ENCODE measurements around the gene ESPL1. TPM values are rescaled to one million over a fixed set of nuclear protein-coding genes. Genes with fewer than 3 reads are reported as not detected.

ESPL1 gene
- total and polyA plus RNA-seq, 2 donors from 2014 or later, result 1.5 to 2.9 TPM

DNA sequence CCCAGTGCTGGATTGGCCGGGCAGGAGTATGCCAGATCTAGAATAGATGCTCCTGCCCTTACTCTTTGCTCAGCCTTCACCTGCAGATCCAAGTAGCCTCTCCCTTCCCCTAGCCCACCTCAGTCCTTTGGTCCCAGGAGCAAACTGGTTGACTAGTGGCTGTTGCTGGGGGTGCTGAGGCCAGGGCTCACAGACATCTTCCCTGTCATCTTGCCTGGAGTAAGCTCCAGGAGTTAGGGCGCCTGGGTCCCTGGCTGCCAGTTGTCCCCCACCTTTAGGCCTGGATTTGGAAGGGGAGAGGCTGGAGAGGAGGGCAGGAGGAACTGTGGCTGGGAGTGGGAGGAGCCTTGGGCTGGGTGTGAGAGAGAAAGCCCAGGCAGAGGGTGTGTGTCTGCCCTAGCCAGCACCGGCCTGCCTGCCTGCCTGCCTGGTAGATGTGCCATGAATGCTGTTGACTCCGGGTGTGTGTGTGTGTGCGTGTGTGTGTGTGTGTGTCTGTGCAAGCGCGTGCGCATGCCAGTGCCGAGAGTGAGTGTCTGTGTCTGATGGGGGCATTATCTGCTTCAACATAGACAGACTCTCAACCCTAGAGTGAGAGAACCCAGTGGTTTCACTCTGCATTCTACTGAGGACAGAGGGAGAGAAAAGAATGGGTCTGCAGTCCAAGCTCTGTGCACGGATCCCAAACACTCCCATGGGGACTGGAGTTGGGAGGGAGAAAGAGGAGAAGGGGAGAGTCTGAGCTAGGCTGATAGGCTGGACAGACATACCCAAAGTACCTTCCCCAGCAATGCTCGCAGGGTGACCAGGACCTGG lies 35.2 kb upstream of the ESPL1 start:
- intact Hi-C loops (cut with DNase I), result no loop called here
- H3K36me3 ChIP-seq (ENCODE audit: control insufficient read depth in 2 of 3, insufficient read depth in 3 of 3, low read length in 3 of 3), result no peaks in the 10 kb centered on the region
- TF ChIP-seq, protein P1, sequence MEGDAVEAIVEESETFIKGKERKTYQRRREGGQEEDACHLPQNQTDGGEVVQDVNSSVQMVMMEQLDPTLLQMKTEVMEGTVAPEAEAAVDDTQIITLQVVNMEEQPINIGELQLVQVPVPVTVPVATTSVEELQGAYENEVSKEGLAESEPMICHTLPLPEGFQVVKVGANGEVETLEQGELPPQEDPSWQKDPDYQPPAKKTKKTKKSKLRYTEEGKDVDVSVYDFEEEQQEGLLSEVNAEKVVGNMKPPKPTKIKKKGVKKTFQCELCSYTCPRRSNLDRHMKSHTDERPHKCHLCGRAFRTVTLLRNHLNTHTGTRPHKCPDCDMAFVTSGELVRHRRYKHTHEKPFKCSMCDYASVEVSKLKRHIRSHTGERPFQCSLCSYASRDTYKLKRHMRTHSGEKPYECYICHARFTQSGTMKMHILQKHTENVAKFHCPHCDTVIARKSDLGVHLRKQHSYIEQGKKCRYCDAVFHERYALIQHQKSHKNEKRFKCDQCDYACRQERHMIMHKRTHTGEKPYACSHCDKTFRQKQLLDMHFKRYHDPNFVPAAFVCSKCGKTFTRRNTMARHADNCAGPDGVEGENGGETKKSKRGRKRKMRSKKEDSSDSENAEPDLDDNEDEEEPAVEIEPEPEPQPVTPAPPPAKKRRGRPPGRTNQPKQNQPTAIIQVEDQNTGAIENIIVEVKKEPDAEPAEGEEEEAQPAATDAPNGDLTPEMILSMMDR (IDR thresholded peaks at IDR 0.05; ENCODE audit: borderline replicate concordance, extremely low read depth, insufficient read depth), result no peak
- DNase-seq (peak in 4 of 5 donors; percentile 37 to 88 (median 64)), FAIRE-seq (no peak)
- H3K27me3 ChIP-seq (ENCODE audit: control insufficient read depth, insufficient read depth, low read length), result no peaks in the 10 kb centered on the region
- H3K27ac ChIP-seq (ENCODE audit: low read depth in 2 of 2, low read length in 2 of 2), result peak overlapping the region; percentile 64 to 69
- H3K9ac ChIP-seq (ENCODE audit: low read length in 3 of 3), result peak overlapping the region in 1 of 3 donors; percentile 44
- H3K4me1 ChIP-seq (ENCODE audit: control insufficient read depth in 2 of 3, insufficient read depth in 2 of 3, low read depth in 1 of 3, low read length in 3 of 3), result peaks cover 0 to 24% (median 7%) of the 10 kb centered on the region in 3 donors
- H3K9me3 ChIP-seq (ENCODE audit: control insufficient read depth in 2 of 3, insufficient read depth in 1 of 3, low read length in 3 of 3), result no peaks in the 10 kb centered on the region
- H3K4me3 ChIP-seq (ENCODE audit: low read length in 3 of 3), result peak overlapping the region; percentile 28 to 64 (median 53)

GRCh38 chr12:53233671-53234121 lies 34.4 kb upstream of the ESPL1 start:
- Histone ChIP-seq H3K36me3 (ENCODE audit: control insufficient read depth in 2 of 3, insufficient read depth in 3 of 3, low read length in 3 of 3) (no peaks in the 10 kb centered on the region), H3K27ac (ENCODE audit: low read depth in 2 of 2, low read length in 2 of 2) (no peak overlapping the region), H3K4me3 (ENCODE audit: low read length in 3 of 3) (no peak overlapping the region), H3K27me3 (ENCODE audit: control insufficient read depth, insufficient read depth, low read length) (no peaks in the 10 kb centered on the region), H3K9ac (ENCODE audit: low read length in 3 of 3) (peak overlapping the region in 2 of 3 donors; percentile 39 to 44), H3K9me3 (ENCODE audit: control insufficient read depth in 2 of 3, insufficient read depth in 1 of 3, low read length in 3 of 3) (no peaks in the 10 kb centered on the region), H3K4me1 (ENCODE audit: control insufficient read depth in 2 of 3, insufficient read depth in 2 of 3, low read depth in 1 of 3, low read length in 3 of 3) (peaks cover 0 to 24% (median 7%) of the 10 kb centered on the region in 3 donors)
- TF ChIP-seq, protein P1 (IDR thresholded peaks at IDR 0.05; ENCODE audit: borderline replicate concordance, extremely low read depth, insufficient read depth), result no peak
- DNase-seq (peak in 1 of 5 donors; percentile 49), FAIRE-seq (no peak)
- intact Hi-C loops (cut with DNase I), result no loop called here

GRCh38 chr12:53234271-53234914 lies 33.7 kb upstream of the ESPL1 start:
- DNase-seq, result peak in 3 of 5 donors; percentile 49 to 69 (median 66)
- no peak overlapping the region for H3K27ac ChIP-seq (ENCODE audit: low read depth in 2 of 2, low read length in 2 of 2)
- H3K4me3 ChIP-seq (ENCODE audit: low read length in 3 of 3), result no peak overlapping the region

More at GRCh38 chr12:53234271-53234914, 33.7 kb upstream of the ESPL1 start:
- no peaks in the 10 kb centered on the region for H3K9me3 ChIP-seq (ENCODE audit: control insufficient read depth in 2 of 3, insufficient read depth in 1 of 3, low read length in 3 of 3)
- H3K27me3 ChIP-seq (ENCODE audit: control insufficient read depth, insufficient read depth, low read length), result no peaks in the 10 kb centered on the region
- FAIRE-seq, result no peak
- no peak overlapping the region for H3K9ac ChIP-seq (ENCODE audit: low read length in 3 of 3)
- TF ChIP-seq, protein P1 (IDR thresholded peaks at IDR 0.05; ENCODE audit: borderline replicate concordance, extremely low read depth, insufficient read depth), result no peak
- intact Hi-C loops (cut with DNase I), result no loop called here
- peaks cover 0 to 24% (median 7%) of the 10 kb centered on the region in 3 donors for H3K4me1 ChIP-seq (ENCODE audit: control insufficient read depth in 2 of 3, insufficient read depth in 2 of 3, low read depth in 1 of 3, low read length in 3 of 3)
- no peaks in the 10 kb centered on the region for H3K36me3 ChIP-seq (ENCODE audit: control insufficient read depth in 2 of 3, insufficient read depth in 3 of 3, low read length in 3 of 3)

All from kidney (tissue), 14 donors.